Measurements from ENCODE around the gene LIPM. TPM values are rescaled to one million over a fixed set of nuclear protein-coding genes. Genes with fewer than 3 reads are reported as not detected.

The LIPM gene
- total RNA-seq, 1 donor from 2014 or later: not detected

Other genes starting within 250 kb of the LIPM start
- gene RNLS, start 219.4 kb upstream of the LIPM start, total RNA-seq: 7.1 and 9.7 TPM in 2 replicates
- not detected in 2 replicates for gene LIPJ, start 216.0 kb upstream of the LIPM start, total RNA-seq
- gene LIPF, start 138.3 kb upstream of the LIPM start, total RNA-seq: not detected in 2 replicates
- gene LIPK, start 96.5 kb upstream of the LIPM start, total RNA-seq: not detected in 2 replicates
- not detected in 2 replicates for gene LIPN, start 42.7 kb upstream of the LIPM start, total RNA-seq
- gene ANKRD22, start 49.1 kb downstream of the LIPM start, total RNA-seq: 0.12 and 1.8 TPM in 2 replicates
- gene STAMBPL1, start 77.5 kb downstream of the LIPM start, total RNA-seq: 9.9 and 19.2 TPM in 2 replicates
- gene ACTA2, start 150.0 kb downstream of the LIPM start, total RNA-seq: 10.5 and 42.4 TPM in 2 replicates
- 28.7 and 52.5 TPM in 2 replicates for gene FAS, start 188.1 kb downstream of the LIPM start, total RNA-seq